Small intestine (tissue), 7 donors: Measurements from ENCODE around the gene PUS7L. TPM values are rescaled to one million over a fixed set of nuclear protein-coding genes. Genes with fewer than 3 reads are reported as not detected.

Source experiments
- DNase-seq, 2 donors: peaks; one replicate each; pipeline versions ENCODE4 v3.0.0 to v3.0.0-alpha.2; 2013
- FAIRE-seq: peaks from 2 replicates; lab custom pipeline; 2012; peaks lifted over from hg19 to GRCh38; lab: Jason Lieb, UNC
- H3K27ac ChIP-seq, 3 donors: one replicate each; pipeline ENCODE4 v1.5.1; 2013; ENCODE audit warnings: low read length in 2 of 3, mild to moderate bottlenecking in 2 of 3, control low read depth in 1 of 3, inconsistent platforms in 1 of 3, low read depth in 1 of 3, moderate library complexity in 1 of 3
- H3K27me3 ChIP-seq, 3 donors: one replicate each; pipeline ENCODE4 v1.6.1; 2013; ENCODE audit warnings: low read length in 3 of 3, inconsistent platforms in 1 of 3; ENCODE audit not compliant: control insufficient read depth in 3 of 3, insufficient read depth in 3 of 3
- H3K36me3 ChIP-seq, 3 donors: one replicate each; pipeline ENCODE4 v1.6.1; 2013; ENCODE audit warnings: low read length in 3 of 3, inconsistent platforms in 1 of 3, low read depth in 1 of 3, mild to moderate bottlenecking in 1 of 3, moderate library complexity in 1 of 3; ENCODE audit not compliant: control insufficient read depth in 3 of 3, insufficient read depth in 2 of 3
- H3K4me1 ChIP-seq, 3 donors: one replicate each; pipeline ENCODE4 v1.6.1; 2013; ENCODE audit warnings: low read length in 2 of 3, inconsistent platforms in 1 of 3, low read depth in 1 of 3, mild to moderate bottlenecking in 1 of 3, moderate library complexity in 1 of 3; ENCODE audit not compliant: control insufficient read depth in 3 of 3, insufficient read depth in 2 of 3
- H3K4me3 ChIP-seq, 3 donors: one replicate each; pipeline ENCODE4 v1.5.1; 2013; ENCODE audit warnings: low read length in 3 of 3, control low read depth in 1 of 3, inconsistent platforms in 1 of 3, low read depth in 1 of 3, mild to moderate bottlenecking in 1 of 3, moderate library complexity in 1 of 3
- H3K9me3 ChIP-seq, 2 donors: one replicate each; pipeline ENCODE4 v1.6.1; 2013; ENCODE audit warnings: low read depth in 1 of 2, low read length in 1 of 2; ENCODE audit not compliant: control insufficient read depth in 2 of 2, insufficient read depth in 1 of 2
- WGBS, 3 donors: extraction: QIAGEN DNeasy Blood & Tissue Kit; methylation state at CpG; one replicate each; pipeline ENCODE4 v1.1.7; 2013; 5-methylcytosine and 5-hydroxymethylcytosine counted together
- polyA plus RNA-seq, 4 donors: library from polyadenylated mRNA; stranded (reverse) in 3 of 4; unstranded in 1 of 4; fragments of 200-250 nt in 3 of 4; fragments of 120-200 nt in 1 of 4; gene quantifications; one replicate each; pipeline versions ENCODE4 v1.2.1 to v1.2.3, GENCODE V29; 2013
- donor health status: healthy with polysubstance abuse.
- donor health status: control.
- donor health status: control.
- donor health status: Bipolar disorder and iron deficiency.
- donor health status: healthy.

The PUS7L gene
- polyA plus RNA-seq, 4 donors = 1.6 to 8.9 (median 2.8) TPM

DNA sequence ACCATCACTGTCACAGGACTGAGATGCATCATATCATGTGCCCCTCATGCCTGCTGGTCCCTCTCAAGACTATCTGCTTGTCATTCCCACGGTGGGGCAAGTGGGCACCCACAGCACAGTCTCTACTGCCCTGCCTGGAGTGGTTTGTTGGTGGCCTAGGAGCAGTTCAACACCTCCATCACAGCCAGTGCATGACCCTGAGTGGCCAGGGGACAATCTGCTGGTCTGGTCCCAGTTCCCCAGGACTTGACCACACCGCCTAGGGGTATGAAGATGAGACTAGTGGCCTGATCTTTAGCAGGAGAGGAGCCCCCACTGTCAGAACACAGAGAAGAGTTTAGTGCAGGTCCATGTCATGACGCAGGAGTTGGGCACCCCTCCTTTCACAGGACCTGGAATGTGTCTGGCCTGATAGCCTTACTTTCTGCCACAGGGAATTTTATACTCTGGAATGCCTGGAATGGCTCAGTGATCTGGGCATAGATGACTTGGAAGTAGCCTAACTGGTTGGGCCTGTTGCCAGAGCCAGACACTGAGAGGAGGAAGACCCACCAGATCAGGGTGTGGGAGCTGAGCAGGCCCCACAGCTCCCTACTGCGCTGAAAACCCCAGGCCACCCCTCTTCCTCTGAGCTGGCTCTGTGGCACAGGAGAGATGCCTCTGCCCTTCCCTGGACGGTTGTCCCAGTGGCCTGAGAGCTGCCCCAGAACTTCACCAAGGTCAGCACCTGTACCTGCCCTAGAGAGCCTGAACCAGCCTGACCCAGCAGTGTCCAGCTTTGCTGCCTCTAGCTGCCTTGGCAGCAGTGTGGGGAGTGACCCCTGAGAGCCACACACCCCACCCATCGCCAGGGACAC lies 83.3 kb downstream of the PUS7L start:
- DNase-seq (no peak), FAIRE-seq (no peak)
- H3K4me3 ChIP-seq = no peak overlapping the region
- no peaks in the 10 kb centered on the region for H3K36me3 ChIP-seq
- 69 to 75% (median 72%) methylated on average over 6 of the region's 6 CpGs for WGBS, 3 donors
- H3K27ac ChIP-seq = no peak overlapping the region
- H3K27me3 ChIP-seq = no peaks in the 10 kb centered on the region
- H3K4me1 ChIP-seq = no peaks in the 10 kb centered on the region
- H3K9me3 ChIP-seq = no peaks in the 10 kb centered on the region

DNA sequence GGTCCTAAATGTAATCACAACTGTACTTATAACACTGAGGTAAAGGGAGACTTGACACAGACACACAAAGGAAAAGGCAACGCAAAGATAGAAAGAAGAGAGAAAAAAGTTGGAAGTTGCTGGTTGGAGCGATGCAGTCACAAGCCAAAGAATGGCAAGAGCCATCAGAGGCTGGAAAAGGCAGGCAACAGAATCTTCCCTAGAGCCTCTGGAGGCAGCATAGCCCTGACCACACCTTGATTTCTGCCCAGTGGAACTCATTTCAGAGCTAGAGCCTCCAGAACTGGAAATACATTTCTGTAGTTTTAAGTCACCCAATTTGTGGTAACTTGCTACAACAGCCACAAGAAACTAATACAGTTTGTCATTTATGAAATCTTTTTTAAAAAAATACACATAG lies 89.2 kb downstream of the PUS7L start:
- FAIRE-seq = no peak
- Histone ChIP-seq H3K4me1 (no peaks in the 10 kb centered on the region), H3K27me3 (peaks cover 0 to 2% (median 0%) of the 10 kb centered on the region in 3 donors), H3K4me3 (no peak overlapping the region), H3K36me3 (no peaks in the 10 kb centered on the region), H3K27ac (no peak overlapping the region), H3K9me3 (no peaks in the 10 kb centered on the region)
- WGBS, 3 donors = 74 to 93% (median 89%) methylated on average over 2 of the region's 2 CpGs
- DNase-seq = no peak

Other genes starting within 250 kb of the PUS7L start
- not detected for gene ADAMTS20, start 206.6 kb downstream of the PUS7L start, polyA plus RNA-seq
- 10 to 100 TPM; 10.6 to 19.9 (median 16.0) TPM for gene IRAK4, start 161 bp upstream of the PUS7L start, polyA plus RNA-seq
- gene TWF1, start 47.5 kb upstream of the PUS7L start, polyA plus RNA-seq = 100 to 1,000 TPM in 1 of 4 donors, 10 to 100 TPM in 3; 81.7 to 142 (median 90.8) TPM
- gene TMEM117, start 77.3 kb upstream of the PUS7L start, polyA plus RNA-seq = 10 to 100 TPM in 3 of 4 donors, 1 to 10 TPM in 1; 6.3 to 14.3 (median 13.8) TPM